Measurements from ENCODE around the gene GLG1. TPM values are rescaled to one million over a fixed set of nuclear protein-coding genes. Genes with fewer than 3 reads are reported as not detected.
"Not testable (repeated sequence)": the region's sequence is repeated elsewhere in the genome, so short reads cannot be mapped to it uniquely, and the experiment has no call there.

The GLG1 gene
- total RNA-seq (100 to 1,000 TPM; 192 to 195 TPM), polyA plus RNA-seq (100 to 1,000 TPM; 137 to 210 (median 164) TPM), total RNA-seq (122 to 459 (median 328) reads per million in 6 experiments)

DNA sequence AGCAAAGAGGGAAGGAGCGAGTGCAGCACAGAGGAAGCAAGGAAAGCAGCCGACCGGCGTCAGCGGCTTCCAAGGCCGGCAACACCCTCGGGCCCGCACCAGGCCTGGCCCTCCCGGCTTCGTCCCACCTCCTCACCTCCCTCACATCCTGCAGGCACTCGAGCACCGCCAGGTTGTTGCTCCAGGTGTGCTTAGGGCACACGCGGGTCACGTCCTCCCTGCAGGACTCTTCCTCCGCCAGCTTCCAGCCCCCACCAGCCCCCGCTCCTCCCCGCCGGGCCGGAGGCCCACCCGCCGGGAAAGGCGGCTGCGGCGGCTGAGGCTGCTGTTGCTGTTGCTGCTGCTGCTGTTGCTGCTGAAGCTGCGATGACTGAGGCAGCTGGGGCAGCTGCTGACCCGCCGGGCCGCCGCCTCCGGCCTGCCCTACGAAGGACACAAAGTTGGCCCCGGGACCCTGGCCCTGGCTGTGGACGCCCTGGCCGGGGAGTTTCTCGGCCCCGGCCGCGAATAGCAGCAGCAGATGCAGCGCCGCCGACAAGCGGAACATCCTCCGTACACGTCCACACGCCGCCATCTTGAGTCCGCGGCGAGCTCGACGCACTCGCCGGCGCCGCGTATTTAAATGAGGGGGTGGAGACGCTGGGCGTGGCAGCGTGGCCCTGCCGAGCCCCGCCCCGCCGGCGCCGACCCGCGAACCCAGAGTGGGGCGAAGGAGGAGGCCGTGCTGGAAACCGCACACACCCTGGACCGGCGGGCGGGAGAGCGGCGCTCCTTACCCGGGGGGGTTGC is at the start of gene GLG1:
Gene GLG1 (minus strand): TSS at position 594 of the 789 bp plus-strand sequence. CDS start 20 bp downstream, at position 574.
- Mint-ChIP-seq H3K4me3 (peak within 1 kb of the TSS; percentile 86 to 99 (median 94)), H3K27ac (peak within 1 kb of the TSS; percentile 90 to 99 (median 96)), H3K4me1 (peaks cover 31 to 71% (median 66%) of the 10 kb centered on the region in 4 donors), H3K9me3 (no peaks in the 10 kb centered on the region), H3K27me3 (no peaks in the 10 kb centered on the region), H3K36me3 (peaks cover 0 to 6% (median 0%) of the 10 kb centered on the region in 3 donors)
- peak; percentile 86 to 90 for ATAC-seq
- peak; percentile 81 to 93 (median 90) for DNase-seq
- POLR2A ChIA-PET, result interaction anchor here (0.5 to 3.2 kb wide), 21 partner anchors 11 to 1042 kb away, joined by 3 to 20 read pairs (median 4); partner anchors contain the start of genes MLKL and RFWD3

DNA sequence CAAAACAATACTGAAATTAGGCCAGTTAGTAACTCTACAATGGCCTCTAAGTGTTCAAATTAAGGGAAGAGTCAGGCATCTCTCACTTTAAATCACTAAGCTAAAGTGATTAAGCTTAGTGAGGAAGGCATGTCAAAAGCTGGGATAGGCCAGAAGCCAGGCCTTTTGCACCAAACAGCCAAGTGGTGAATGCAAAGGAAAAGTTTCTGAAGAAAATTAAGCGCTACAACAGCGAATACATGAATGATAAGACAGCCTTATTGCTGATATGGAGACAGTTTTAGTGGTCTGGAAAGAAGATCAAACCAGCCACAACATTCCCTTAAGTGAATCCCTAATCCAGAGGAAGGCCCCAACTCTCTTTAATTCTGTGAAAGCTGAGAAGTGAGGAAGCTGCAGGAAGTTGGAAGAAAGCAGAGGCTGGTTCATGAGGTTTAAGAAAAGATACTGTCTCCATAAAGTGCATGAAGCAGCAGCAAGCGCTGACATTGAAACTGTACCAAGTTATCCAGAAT is 47.7 kb upstream of the GLG1 start:
- Mint-ChIP-seq H3K27me3 (no peaks in the 10 kb centered on the region), H3K4me3 (peak overlapping the region in 1 of 10 donors; percentile 4), H3K27ac (peak overlapping the region in 7 of 10 donors; percentile 6 to 87 (median 67)), H3K36me3 (peaks cover 0 to 84% (median 16%) of the 10 kb centered on the region in 3 donors), H3K9me3 (no peaks in the 10 kb centered on the region), H3K4me1 (peaks cover 22 to 68% (median 60%) of the 10 kb centered on the region in 4 donors)
- ATAC-seq (no peak), DNase-seq (no peak)
- POLR2A ChIA-PET, result no interaction called here

DNA sequence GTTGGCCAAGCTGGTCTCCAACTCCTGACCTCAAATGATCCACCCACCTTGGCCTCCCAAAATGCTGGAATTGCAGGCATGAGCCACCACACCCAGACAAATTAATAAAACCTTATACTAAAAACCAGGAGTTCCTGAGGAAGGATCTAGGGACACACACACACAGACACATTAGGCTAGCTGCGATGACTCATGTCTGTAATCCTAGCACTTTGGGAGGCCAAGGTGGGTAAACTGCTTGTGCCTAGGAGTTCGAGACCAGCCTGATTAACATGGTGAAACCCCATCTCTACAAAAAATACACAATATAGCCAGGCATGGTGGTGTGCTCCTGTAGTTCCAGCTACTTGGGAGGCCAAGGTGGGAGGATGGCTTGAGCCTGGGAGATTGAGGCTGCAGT is 46.0 kb upstream of the GLG1 start:
- peak overlapping the region in 8 of 10 donors; percentile 19 to 81 (median 66) for H3K27ac Mint-ChIP-seq
- H3K9me3 Mint-ChIP-seq, H3K27me3 Mint-ChIP-seq, ATAC-seq, POLR2A ChIA-PET, DNase-seq: not testable (repeated sequence)
- peak overlapping the region in 1 of 10 donors; percentile 4 for H3K4me3 Mint-ChIP-seq
- peaks cover 15 to 53% (median 44%) of the 10 kb centered on the region in 4 donors for H3K4me1 Mint-ChIP-seq
- H3K36me3 Mint-ChIP-seq, result peaks cover 0 to 83% (median 13%) of the 10 kb centered on the region in 3 donors

DNA sequence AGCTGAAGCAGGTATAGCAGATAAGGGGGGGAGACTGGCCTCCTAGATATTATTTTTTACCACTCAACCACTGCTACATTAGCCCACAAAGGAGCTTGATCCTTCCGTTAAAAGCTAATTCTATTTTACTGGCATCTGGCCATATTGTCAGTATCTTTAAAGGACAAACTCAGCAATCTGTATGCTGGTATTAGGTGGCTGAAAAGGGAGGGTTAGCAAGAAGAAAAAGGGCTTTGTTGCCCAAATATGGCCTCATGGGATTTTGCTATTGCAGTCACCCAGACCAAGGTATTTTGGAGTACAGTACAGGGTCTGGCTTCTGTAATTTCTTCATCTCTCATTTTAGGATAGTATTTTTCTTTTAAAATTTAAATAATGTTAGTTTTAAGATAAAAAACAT is 45.3 kb upstream of the GLG1 start:
- POLR2A ChIA-PET, result no interaction called here
- no peak for ATAC-seq
- Mint-ChIP-seq H3K27ac (peak overlapping the region in 4 of 10 donors; percentile 58 to 93 (median 78)), H3K9me3 (no peaks in the 10 kb centered on the region), H3K4me1 (peaks cover 15 to 48% (median 40%) of the 10 kb centered on the region in 4 donors), H3K4me3 (no peak overlapping the region), H3K27me3 (no peaks in the 10 kb centered on the region), H3K36me3 (peaks cover 0 to 81% (median 13%) of the 10 kb centered on the region in 3 donors)
- DNase-seq, result no peak

DNA sequence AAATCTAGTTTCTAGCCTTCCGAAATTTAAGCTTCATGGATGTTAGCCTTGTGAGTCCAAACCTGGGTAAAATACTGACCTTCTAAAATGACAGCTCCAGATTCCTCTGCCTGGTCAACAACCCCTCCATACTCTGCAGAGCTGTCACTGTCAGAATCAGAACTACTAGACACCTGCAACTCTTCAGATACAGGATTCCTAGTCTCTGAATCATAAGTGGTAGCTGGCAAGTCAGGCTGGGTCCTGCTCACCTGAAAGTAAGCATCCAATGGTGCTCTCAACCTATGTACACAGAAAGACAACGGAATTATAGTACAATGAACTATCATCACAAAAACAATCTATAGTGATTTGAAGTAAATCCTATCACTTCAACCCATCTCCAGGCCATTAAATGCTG is 44.9 kb upstream of the GLG1 start:
- H3K9me3 Mint-ChIP-seq, result no peaks in the 10 kb centered on the region
- peaks cover 0 to 81% (median 12%) of the 10 kb centered on the region in 3 donors for H3K36me3 Mint-ChIP-seq
- no peaks in the 10 kb centered on the region for H3K27me3 Mint-ChIP-seq
- ATAC-seq (no peak), DNase-seq (no peak)
- H3K4me1 Mint-ChIP-seq, result peaks cover 14 to 43% (median 36%) of the 10 kb centered on the region in 4 donors
- peak overlapping the region in 7 of 10 donors; percentile 58 to 93 (median 75) for H3K27ac Mint-ChIP-seq
- POLR2A ChIA-PET, result interaction anchor here (0.6 kb wide), 1 partner anchor 158 kb away, joined by 4 read pairs; no protein-coding TSS in a partner anchor
- no peak overlapping the region for H3K4me3 Mint-ChIP-seq

DNA sequence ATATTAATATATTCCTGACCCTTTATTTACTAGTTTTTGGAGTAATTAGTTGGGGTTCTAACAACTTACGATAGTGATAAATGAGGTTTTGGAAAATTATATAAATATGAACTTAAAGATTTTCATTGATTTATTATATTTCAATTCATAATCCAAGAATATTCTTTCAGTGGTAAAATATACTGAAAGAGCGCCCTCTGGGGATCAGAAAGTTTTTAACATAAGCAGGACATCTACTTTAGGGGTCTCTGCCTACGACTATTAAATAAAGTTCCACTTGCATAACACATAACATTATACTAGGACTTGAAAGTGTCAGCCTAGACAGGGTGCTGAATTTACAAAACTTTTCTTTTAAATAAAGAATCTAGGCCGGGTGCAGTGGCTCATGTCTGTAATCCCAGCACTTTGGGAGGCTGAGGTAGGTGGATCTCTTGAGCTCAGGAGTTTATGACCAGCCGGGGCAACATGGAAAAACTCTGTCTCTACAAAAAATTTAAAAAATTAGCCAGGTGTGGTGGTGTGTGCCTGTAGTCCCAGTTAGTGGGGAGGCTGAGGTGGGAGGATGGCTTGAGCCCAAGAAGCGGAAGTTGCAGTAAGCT is 44.2 kb upstream of the GLG1 start:
- POLR2A ChIA-PET, result interaction anchor here (0.6 kb wide), 1 partner anchor 157 kb away, joined by 4 read pairs; no protein-coding TSS in a partner anchor
- no peak overlapping the region for H3K4me3 Mint-ChIP-seq
- H3K4me1 Mint-ChIP-seq, result peaks cover 13 to 37% (median 31%) of the 10 kb centered on the region in 4 donors
- no peaks in the 10 kb centered on the region for H3K27me3 Mint-ChIP-seq
- peaks cover 0 to 82% (median 11%) of the 10 kb centered on the region in 3 donors for H3K36me3 Mint-ChIP-seq
- ATAC-seq (no peak), DNase-seq (peak in 2 of 10 donors; percentile 7 to 19)
- H3K27ac Mint-ChIP-seq, result peak overlapping the region in 2 of 10 donors; percentile 4 to 41
- no peaks in the 10 kb centered on the region for H3K9me3 Mint-ChIP-seq

DNA sequence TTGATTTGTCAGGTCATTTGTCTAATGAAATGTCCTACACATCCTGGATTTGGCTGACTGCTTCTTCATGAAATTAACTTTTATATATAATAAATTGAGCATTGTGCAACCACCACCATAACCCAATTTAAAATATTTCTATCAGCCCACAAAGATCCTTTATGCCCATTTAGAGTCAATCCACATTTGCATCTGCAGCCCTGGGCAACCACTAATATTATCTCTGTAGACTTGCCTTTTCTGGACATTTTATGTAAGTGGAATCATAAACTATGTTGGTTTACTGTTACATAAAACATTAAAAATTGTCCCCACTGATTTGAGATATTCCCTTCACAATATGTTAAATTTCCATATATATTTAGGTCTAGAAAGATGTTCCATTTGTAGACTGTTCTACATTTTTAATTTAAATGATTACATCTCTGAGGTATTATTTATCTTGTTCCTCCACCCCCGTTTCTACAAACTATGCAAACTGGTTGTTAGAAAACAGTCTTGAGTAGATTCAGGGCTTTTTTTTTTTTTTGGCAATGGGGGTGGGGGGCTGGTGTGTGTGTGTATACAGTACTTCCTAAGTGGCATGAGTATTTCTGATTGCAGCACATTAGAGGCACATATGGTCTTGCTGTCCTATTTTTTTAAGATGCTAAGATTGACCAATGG is 43.1 kb upstream of the GLG1 start:
- Mint-ChIP-seq H3K36me3 (peaks cover 0 to 78% (median 8%) of the 10 kb centered on the region in 3 donors), H3K9me3 (no peaks in the 10 kb centered on the region), H3K4me1 (peaks cover 9 to 30% (median 23%) of the 10 kb centered on the region in 4 donors), H3K27ac (peak overlapping the region in 2 of 10 donors; percentile 8 to 81), H3K27me3 (no peaks in the 10 kb centered on the region), H3K4me3 (no peak overlapping the region)
- DNase-seq, result no peak
- ATAC-seq, result no peak
- POLR2A ChIA-PET, result no interaction called here

DNA sequence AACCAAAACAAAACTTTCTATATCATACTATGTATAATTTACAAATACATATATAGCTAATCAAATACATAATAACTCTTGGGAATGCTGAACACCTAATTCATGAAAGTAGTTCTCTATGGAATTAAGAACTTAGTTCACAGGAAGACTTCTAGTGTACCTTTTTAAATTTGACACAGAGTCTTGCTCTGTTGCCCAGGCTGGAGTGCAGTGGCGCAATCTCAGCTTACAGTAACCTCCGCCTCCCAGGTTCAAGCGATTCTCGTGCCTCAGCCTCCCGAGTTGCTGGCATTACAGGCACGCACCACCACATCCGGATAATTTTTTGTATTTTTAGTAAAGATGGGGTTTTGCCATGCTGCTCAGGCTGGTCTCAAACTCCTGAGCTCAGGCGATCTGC is 35.1 kb upstream of the GLG1 start:
- peak overlapping the region in 1 of 10 donors; percentile 47 for H3K27ac Mint-ChIP-seq
- DNase-seq (no peak), ATAC-seq (no peak)
- no peaks in the 10 kb centered on the region for H3K4me1 Mint-ChIP-seq
- no peaks in the 10 kb centered on the region for H3K9me3 Mint-ChIP-seq
- no peak overlapping the region for H3K4me3 Mint-ChIP-seq
- H3K27me3 Mint-ChIP-seq, result no peaks in the 10 kb centered on the region
- H3K36me3 Mint-ChIP-seq, result peaks cover 8 to 86% (median 17%) of the 10 kb centered on the region in 3 donors
- POLR2A ChIA-PET, result interaction anchor here (0.7 kb wide), 1 partner anchor 19 kb away, joined by 6 read pairs; no protein-coding TSS in a partner anchor

DNA sequence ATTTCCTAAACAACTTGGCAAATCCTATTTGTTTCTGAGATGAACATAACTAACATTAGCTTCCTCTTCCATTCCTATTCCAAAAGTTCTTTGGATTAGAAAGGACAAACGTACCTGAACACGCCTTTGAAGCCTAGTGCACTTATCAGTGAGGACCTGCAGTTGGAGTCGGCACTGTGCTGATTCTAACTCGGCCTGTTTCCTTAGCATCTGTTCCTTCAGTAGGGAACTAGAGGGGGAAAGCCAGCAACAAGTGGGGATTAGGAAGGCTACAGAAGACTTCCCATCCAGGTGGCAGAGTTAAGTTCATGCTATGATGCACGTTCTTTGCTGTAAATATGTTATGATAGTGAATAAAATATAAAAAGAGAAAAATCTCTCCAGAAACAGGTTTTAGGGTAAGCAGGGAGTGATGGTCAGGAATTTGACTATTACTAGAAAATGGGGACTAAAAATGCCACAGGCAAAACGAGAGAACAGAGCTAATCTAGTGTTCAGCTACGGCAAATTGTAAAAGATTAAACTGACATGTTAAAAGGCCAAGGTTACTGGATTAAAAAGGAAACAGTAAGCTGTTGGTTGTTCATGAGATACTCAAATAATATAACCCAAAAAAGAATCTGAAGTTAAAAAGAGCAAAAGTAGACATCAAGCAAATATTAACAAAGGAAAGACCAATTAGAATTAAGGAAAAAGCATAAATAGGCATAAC is 31.0 kb upstream of the GLG1 start:
- no peak for ATAC-seq
- H3K27ac Mint-ChIP-seq, result peak overlapping the region in 3 of 10 donors; percentile 27 to 71 (median 37)
- POLR2A ChIA-PET, result no interaction called here
- H3K4me1 Mint-ChIP-seq, result no peaks in the 10 kb centered on the region
- no peak overlapping the region for H3K4me3 Mint-ChIP-seq
- H3K27me3 Mint-ChIP-seq, result no peaks in the 10 kb centered on the region
- DNase-seq, result no peak
- H3K9me3 Mint-ChIP-seq, result no peaks in the 10 kb centered on the region
- peaks cover 0 to 85% (median 7%) of the 10 kb centered on the region in 3 donors for H3K36me3 Mint-ChIP-seq

DNA sequence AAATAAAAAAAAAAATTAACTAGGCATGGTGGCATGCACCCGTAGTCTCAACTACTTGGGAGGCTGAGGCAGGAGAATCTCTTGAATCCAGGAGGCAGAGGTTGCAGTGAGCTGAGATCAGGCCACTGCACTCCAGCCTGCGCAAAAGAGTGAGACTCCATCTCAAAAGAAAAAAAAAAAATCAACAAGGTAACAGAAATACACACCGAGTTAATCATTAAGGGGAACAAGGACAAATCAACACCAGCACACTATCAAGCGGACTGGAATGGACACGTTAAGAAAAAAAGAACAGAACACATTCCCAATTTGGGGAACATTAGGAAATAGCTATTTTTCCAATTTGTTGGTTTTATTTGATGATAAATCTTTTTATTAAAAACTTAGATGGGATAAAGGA is 28.4 kb upstream of the GLG1 start:
- H3K27me3 Mint-ChIP-seq, result no peaks in the 10 kb centered on the region
- peaks cover 0 to 81% (median 10%) of the 10 kb centered on the region in 3 donors for H3K36me3 Mint-ChIP-seq
- ATAC-seq (no peak), DNase-seq (no peak)
- no peaks in the 10 kb centered on the region for H3K9me3 Mint-ChIP-seq
- no peaks in the 10 kb centered on the region for H3K4me1 Mint-ChIP-seq
- no peak overlapping the region for H3K4me3 Mint-ChIP-seq
- POLR2A ChIA-PET, result no interaction called here
- H3K27ac Mint-ChIP-seq, result peak overlapping the region in 1 of 10 donors; percentile 55

DNA sequence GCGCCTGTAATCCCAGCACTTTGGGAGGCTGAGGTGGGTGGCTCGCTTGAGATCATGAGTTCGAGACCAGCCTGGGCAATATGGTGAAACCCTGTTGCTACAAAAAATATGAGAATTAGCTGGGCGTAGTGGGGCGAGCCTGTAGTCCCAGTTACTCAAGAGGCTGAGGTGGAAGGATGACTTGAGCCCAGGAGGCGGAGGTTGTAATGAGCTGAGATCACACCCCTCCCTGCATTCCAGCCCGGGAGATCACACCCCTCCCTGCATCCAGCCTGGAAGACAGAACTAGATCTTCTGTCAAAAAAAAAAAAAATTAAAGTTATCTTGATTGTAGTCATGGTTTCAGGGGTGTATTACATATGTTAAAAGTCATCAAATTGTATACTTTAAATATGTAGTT is 26.8 kb upstream of the GLG1 start:
- Mint-ChIP-seq H3K9me3 (no peaks in the 10 kb centered on the region), H3K27me3 (no peaks in the 10 kb centered on the region), H3K27ac (no peak overlapping the region), H3K4me3 (no peak overlapping the region), H3K36me3 (peaks cover 0 to 84% (median 10%) of the 10 kb centered on the region in 3 donors), H3K4me1 (no peaks in the 10 kb centered on the region)
- no peak for DNase-seq
- POLR2A ChIA-PET, result interaction anchor here (0.5 kb wide), 1 partner anchor 81 kb away, joined by 3 read pairs; no protein-coding TSS in a partner anchor
- ATAC-seq, result no peak

Measured in naive thymus-derived CD8-positive, alpha-beta T cell (primary cell).